ENCODE data around the gene ZNF32. TPM values are rescaled to one million over a fixed set of nuclear protein-coding genes. Genes with fewer than 3 reads are reported as not detected.

Gene ZNF32
- polyA plus RNA-seq, 3 donors = 58.1 to 69.5 (median 60.6) TPM

- no peak for DNase-seq (ENCODE audit: extremely low read depth in 1 of 11, low read depth in 9 of 11, low spot score in 4 of 11)
Measured at GRCh38 chr10:43599333-43599732, 49.3 kb downstream of the ZNF32 start.

GRCh38 chr10:43598446-43598845 is 50.2 kb downstream of the ZNF32 start:
- DNase-seq (ENCODE audit: extremely low read depth in 1 of 11, low read depth in 9 of 11, low spot score in 4 of 11) = no peak

GRCh38 chr10:43596546-43596945 is 52.1 kb downstream of the ZNF32 start:
- DNase-seq (ENCODE audit: extremely low read depth in 1 of 11, low read depth in 9 of 11, low spot score in 4 of 11) = no peak

GRCh38 chr10:43595739-43596298 is 52.9 kb downstream of the ZNF32 start:
- DNase-seq (ENCODE audit: extremely low read depth in 1 of 11, low read depth in 9 of 11, low spot score in 4 of 11) = no peak

GRCh38 chr10:43594944-43595589 is 53.6 kb downstream of the ZNF32 start:
- DNase-seq (ENCODE audit: extremely low read depth in 1 of 11, low read depth in 9 of 11, low spot score in 4 of 11) = no peak

Other genes starting within 250 kb of the ZNF32 start
- gene HNRNPF, start 239.7 kb downstream of the ZNF32 start, polyA plus RNA-seq (ENCODE audit: insufficient read length in 3 of 3) = 100 to 1,000 TPM; 214 to 225 (median 217) TPM
- gene ZNF487, start 211.8 kb downstream of the ZNF32 start, polyA plus RNA-seq (ENCODE audit: insufficient read length in 3 of 3) = 10 to 100 TPM; 10.4 to 13.5 (median 13.4) TPM
- gene ZNF239, start 74.3 kb downstream of the ZNF32 start, polyA plus RNA-seq (ENCODE audit: insufficient read length in 3 of 3) = 10 to 100 TPM; 11.9 to 15.5 (median 12.4) TPM
- gene ZNF485, start 42.4 kb downstream of the ZNF32 start, polyA plus RNA-seq (ENCODE audit: insufficient read length in 3 of 3) = 1 to 10 TPM; 4.5 to 6.4 (median 5.8) TPM